NT2/D1 (cell line): ENCODE data around the gene PDCL3.

Experiments used
- SUZ12 ChIP-seq: IDR thresholded peaks from 2 replicates; pipeline ENCODE4 v1.6.1; 2011; ENCODE audit not compliant: insufficient read length, insufficient read depth; ENCODE audit errors: extremely low read depth
- YY1 ChIP-seq: IDR thresholded peaks from 2 replicates; pipeline ENCODE4 v1.6.1; 2011; ENCODE audit not compliant: insufficient read length, insufficient read depth
- ZNF274 ChIP-seq: IDR thresholded peaks from 2 replicates; pipeline ENCODE4 v1.6.1; 2011; ENCODE audit warnings: mild to moderate bottlenecking, low read depth, low read length

- TF ChIP-seq SUZ12 (no peak), YY1 (no peak), ZNF274 (no peak)
These were observed 61.7 kb downstream of the PDCL3 start for GRCh38 chr2:100624536-100624935.
